GM12801 (cell line): Measurements from ENCODE around the gene ARMC2.

Experiments used
- TF ChIP-seq, protein P1 (sequence below): IDR thresholded peaks from one replicate; pipeline ENCODE4 v1.5.1; 2011; ENCODE audit warnings: control low read depth; ENCODE audit not compliant: insufficient read length; ENCODE audit errors: extremely low read depth

The ARMC2 gene

DNA sequence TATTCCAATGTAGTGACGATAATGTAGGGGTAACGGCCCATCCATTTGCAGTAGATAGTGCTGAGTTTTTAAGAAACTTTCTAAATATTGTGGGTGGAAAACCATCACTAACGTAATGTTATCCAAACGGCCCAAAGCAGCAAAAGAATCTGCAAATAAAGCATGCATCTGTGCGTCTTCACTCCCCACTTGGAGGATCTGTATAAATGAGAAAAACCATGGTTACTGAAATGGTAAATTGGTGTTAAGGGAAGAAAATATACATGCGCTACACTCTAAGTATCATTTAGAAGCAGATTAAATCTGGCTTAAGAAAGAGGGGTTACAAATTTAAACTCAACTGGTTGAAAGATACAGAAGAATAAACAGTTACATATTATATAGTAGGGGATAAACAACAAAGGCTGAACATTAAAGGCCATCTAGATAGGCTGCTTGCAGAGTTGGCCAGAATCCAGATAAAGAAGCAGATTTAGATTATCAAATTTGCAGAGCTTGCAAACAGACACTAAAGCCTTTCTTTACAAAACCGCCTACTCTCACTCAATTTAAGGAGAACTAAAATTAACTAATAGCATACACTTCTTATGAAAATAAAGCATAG lies 153.2 kb downstream of the ARMC2 start:
- TF ChIP-seq, protein P1, sequence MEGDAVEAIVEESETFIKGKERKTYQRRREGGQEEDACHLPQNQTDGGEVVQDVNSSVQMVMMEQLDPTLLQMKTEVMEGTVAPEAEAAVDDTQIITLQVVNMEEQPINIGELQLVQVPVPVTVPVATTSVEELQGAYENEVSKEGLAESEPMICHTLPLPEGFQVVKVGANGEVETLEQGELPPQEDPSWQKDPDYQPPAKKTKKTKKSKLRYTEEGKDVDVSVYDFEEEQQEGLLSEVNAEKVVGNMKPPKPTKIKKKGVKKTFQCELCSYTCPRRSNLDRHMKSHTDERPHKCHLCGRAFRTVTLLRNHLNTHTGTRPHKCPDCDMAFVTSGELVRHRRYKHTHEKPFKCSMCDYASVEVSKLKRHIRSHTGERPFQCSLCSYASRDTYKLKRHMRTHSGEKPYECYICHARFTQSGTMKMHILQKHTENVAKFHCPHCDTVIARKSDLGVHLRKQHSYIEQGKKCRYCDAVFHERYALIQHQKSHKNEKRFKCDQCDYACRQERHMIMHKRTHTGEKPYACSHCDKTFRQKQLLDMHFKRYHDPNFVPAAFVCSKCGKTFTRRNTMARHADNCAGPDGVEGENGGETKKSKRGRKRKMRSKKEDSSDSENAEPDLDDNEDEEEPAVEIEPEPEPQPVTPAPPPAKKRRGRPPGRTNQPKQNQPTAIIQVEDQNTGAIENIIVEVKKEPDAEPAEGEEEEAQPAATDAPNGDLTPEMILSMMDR, result no peak

DNA sequence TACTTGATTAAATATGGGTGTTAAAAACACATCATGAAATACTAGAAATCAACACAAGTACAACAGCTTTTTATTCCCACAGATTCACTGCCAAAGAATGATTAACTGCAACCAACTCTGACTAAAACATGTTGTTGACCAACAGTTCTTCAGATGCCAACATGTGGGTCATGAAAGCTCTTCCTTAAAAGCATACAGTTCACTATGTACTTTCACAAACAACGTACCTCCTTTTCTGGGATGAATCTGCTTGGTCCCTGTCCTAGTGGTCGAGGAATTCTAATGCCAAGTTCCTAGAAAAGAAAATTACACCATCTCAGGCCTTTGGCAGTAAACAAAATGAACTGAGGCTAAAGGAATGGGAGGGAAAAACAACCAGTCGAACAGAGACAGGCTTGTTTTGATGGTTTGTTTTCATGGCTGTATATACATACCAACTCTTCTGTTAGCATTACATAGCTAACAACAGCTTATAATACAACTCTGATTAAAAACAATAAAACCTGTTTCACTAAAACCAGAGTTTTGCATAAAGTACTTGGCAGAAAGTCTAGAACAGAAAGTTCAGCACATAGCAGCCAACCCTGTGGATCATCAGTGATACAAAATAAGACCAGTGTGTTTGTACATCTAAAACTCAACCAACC lies 154.0 kb downstream of the ARMC2 start:
- TF ChIP-seq, protein P1, result no peak

GRCh38 chr6:109002882-109003281 lies 154.7 kb downstream of the ARMC2 start:
- TF ChIP-seq, protein P1, result no peak

DNA sequence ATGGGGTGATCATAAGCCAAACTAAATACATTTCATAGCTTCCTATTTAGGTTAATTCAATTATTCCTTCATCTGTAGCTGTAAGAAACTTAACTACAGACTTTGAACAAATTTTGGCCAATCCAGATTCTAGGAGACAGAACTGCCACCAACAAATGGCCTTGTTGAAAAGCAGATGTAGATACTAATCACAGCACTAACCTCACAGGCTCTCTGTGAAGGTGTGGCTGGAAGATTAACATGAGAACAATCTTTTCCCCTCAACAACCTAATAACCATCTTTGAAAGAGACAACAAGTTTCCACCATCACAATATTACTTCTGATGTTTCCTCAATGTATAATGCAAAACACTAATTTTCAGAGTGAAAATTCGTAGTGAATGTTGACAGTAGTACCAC lies 158.6 kb downstream of the ARMC2 start:
- TF ChIP-seq, protein P1, result no peak

DNA sequence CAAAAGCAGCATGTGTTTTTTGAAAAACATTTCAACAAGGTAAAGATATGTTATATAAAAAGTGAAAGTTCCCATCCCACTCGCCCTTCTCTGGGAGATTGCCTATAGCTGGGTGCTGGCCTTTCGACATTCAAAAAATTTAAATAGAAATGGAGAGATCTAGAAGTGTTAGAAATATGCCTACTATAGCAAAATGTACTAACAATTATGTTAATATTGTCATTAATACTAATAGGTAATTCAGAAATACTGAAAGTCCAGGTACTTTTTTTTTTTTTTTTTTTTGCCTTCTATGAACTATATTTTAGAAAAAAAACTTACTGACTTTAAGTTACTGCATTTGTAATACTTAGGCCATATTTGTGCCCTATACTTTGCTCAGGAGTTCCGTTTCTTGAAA lies 159.3 kb downstream of the ARMC2 start:
- TF ChIP-seq, protein P1, result no peak

DNA sequence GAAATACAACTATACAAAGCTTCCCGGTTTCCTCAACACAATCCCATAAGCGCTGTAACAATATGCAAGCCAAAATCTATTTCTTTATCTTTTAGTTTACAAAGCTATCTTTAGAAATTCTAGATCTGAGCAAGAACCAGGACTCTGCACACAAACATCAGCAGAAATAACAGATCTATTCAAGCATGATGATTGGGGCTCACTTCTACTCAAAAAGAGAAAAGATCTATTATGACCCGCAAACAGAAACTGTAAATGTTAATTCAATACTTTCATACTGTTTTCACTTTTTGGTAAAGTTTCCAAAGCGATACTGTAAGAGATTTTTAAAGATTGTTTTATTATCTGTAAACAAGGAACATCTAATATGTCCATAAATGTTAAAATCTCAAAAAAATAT lies 159.8 kb downstream of the ARMC2 start:
- TF ChIP-seq, protein P1, result no peak

DNA sequence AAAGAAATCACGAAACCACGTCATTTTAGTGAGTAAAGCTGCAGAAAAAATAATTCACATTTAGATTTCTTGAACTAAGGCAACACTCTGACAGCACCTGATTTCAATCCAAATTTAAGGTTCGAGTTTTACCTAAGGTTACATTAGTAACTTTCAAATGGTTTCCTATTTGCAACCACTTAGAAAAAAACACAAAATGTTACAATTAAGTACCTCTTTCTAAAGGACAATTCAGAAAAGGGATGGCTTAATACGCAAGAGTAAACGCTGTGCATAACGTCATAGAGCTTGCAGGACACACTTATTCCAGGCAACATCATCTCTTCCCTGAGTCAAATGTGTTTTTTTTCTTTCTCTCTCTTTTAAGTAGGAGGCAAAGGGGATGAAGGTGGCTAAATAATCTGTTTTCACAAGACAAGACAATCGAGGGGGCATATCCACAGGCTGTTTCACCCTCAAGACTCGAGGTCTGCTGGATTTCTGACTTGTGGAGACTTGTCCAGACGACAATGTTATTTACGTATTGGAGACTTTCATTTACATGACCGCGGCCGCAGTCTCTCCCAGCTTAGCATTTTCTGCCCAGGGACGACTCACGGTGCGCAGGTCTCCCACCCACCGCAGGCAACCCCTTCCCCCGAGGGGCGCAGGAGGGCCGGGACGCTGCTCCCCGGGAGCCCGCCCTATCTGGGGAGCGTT lies 160.5 kb downstream of the ARMC2 start:
- TF ChIP-seq, protein P1, result no peak
